Left cardiac atrium (tissue), 4 donors: ENCODE data around the gene SSR4. TPM values are rescaled to one million over a fixed set of nuclear protein-coding genes. Genes with fewer than 3 reads are reported as not detected.

Experiments
- ATAC-seq, 2 donors: fragments of 200-7000 bp; cut with Tn5 transposase; one replicate each; pipeline ENCODE4 v1.9.1; 2020; ENCODE audit warnings: mild to moderate bottlenecking in 2 of 2, moderate library complexity in 2 of 2
- DNase-seq: peaks from one replicate; pipeline ENCODE4 v3.0.0-alpha.2; 2020
- intact Hi-C, 2 donors: fragments of 100-400 bp; cut with DNase I; formaldehyde crosslinking; loops; one replicate each; pipeline versions ENCODE4 v1.14.1 to v1.15.1; 2022 to 2023
- total RNA-seq, 2 donors: library from RNA; stranded (reverse); fragmentation: NEBNext Ultra II Directional; extraction: Animal tissue kit (Norgen Biotek cat#: 25700); gene quantifications; one replicate each; pipeline ENCODE4 v1.2.1, GENCODE V29; 2021
- donor health status: DM: no; HTN: yes; CAD: no.
- donor health status: DM: no; HTN: yes; CAD: no; lungs with severe emphysema.
- donor health status: DM: yes; HTN: yes; CAD: no.
- donor health status: Dilated cardiomyopathy.

Gene SSR4
- total RNA-seq, 2 donors from 2014 or later, result 180 to 183 TPM

DNA sequence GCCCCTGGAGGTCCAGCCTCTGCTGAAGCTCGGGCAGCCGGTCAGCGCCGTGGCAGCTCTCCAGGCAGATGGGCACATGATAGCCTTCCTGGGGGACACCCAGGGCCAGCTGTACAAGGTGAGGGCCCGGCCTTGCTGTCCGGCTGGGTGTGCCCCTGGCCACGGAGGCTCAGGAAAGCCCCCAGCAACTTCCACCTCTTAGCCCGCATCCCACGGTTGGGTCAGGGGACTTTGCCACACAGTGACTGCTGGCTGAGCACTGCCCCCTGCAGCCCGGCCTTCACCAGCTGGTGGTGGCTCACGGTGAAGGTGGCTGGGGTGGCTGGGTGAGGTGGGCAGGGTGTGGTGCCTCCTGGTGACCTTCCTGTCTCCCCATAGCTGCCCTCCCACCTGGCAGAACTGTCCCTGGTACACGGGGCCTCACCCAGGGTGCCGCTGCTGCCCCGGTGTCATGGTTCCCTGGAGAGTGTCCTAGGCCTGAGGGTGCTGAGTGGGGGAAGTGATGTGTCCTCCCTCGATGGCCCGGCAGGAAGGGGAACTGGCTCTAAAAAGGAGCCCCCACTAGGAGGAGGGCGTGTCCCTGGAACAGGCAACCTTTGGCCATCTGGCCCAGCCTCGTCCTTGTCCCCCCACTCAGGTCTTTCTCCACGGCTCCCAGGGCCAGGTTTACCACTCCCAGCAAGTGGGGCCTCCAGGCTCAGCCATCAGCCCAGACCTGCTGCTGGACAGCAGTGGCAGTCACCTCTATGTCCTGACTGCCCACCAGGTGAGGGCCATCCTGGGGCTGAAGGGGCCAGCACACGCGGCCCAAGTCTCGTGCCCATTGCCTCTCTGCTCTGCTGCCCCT lies 25.9 kb upstream of the SSR4 start:
- ATAC-seq (no peak), DNase-seq (no peak)
- intact Hi-C loops, result no loop called here

- no peak for ATAC-seq
- intact Hi-C loops, result no loop called here
- no peak for DNase-seq
Observed at GRCh38 chrX:153769158-153769864, 25.2 kb upstream of the SSR4 start.

- no peak for ATAC-seq
- intact Hi-C loops, result no loop called here
Observed at GRCh38 chrX:153769865-153770600, 24.4 kb upstream of the SSR4 start.

GRCh38 chrX:153770601-153771414 lies 23.7 kb upstream of the SSR4 start:
- intact Hi-C loops, result no loop called here
- ATAC-seq, result no peak
- no peak for DNase-seq

More at GRCh38 chrX:153769865-153770600, 24.4 kb upstream of the SSR4 start:
- DNase-seq, result no peak

GRCh38 chrX:153771415-153772315 lies 22.8 kb upstream of the SSR4 start:
- intact Hi-C loops, result no loop called here
- ATAC-seq, result no peak
- no peak for DNase-seq

DNA sequence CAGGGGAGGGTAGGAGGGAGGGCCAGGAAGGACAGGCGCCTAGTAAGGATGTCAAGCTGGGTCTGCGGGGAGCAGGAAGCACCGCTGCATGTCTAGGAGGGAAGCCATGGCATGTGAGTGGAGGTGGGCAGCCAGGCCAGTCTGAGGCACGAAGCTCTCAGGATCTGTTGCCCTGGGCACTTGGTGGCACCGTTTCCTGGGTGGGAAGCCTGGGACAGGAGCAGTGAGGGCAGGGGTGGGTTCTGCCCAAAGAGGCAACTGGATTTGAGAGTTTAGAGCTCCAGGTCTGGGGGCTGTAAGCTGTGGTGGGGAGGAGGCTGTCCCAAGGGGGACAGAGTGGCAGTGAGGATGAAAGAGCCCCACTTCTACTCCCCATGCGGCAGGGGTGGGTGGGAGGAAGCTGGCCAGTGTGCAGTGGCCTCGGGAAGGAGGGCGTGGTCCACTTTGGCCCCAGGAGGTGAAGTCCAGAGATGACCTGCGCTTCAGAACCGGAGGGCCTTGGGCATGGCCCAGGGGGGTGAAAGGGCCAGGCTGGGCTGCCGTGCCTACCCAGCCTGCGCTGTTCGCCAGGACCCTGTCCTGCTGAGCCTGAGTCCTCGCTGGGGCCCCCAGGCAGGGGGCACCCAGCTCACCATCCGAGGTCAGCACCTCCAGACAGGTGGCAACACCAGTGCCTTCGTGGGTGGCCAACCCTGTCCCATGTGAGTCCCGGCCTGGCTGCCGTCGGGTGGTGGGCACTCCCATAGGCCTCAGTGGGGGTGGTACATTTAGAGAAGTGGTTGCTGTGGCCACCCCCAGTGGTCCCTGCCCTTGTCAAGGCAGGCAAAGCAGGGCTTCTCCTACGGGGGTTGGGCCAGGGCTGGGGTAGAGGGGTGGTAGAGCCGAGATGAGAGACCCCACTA lies 21.9 kb upstream of the SSR4 start:
- DNase-seq, result no peak
- intact Hi-C loops, result no loop called here
- ATAC-seq, result no peak

DNA sequence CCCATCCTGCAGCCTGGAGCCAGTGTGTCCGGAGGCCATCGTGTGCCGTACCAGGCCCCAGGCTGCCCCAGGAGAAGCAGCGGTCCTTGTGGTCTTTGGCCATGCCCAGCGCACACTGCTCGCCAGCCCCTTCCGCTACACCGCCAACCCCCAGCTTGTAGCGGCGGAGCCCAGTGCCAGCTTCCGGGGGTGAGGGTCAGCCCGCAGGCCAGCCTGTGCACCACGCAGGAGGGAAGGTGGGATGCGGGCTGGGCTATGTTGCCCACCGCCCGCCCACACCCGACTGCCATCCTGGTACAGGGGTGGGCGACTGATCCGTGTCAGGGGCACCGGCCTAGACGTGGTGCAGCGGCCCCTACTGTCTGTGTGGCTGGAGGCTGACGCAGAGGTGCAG lies 21.3 kb upstream of the SSR4 start:
- no peak for ATAC-seq
- peak; percentile 12 for DNase-seq
- intact Hi-C loops, result no loop called here

GRCh38 chrX:153773741-153774575 lies 20.5 kb upstream of the SSR4 start:
- DNase-seq (peak; percentile 17), ATAC-seq (no peak)
- intact Hi-C loops, result no loop called here

DNA sequence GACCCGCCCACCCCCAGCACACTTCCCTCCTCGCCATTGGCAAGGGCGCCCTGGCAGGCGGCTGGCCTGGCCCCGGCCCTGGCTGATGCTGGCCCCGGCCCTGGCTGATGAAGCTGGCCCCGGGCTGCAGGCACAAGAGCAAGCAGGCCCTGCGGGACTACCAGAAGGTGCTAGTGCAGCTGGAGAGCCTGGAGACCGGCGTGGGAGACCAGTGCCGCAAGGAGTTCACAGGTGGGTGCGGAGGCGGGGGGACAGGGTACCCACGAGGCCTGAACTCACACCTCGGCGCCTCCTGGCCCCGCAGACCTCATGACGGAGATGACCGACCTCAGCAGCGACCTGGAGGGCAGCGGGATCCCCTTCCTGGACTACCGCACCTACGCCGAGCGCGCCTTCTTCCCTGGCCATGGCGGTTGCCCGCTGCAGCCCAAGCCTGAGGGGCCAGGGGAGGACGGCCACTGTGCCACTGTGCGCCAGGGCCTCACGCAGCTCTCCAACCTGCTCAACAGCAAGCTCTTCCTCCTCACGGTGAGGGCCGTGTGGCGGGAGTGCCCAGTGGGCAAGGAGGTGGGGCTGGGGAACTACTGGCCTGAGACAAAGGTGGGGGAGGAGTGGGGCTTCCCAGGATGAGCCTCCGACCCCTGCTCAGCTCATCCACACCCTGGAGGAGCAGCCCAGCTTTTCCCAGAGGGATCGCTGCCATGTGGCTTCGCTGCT lies 19.7 kb upstream of the SSR4 start:
- intact Hi-C loops, result no loop called here
- ATAC-seq (no peak), DNase-seq (peak; percentile 18)

GRCh38 chrX:153775293-153776119 lies 19.0 kb upstream of the SSR4 start:
- peak; percentile 16 for DNase-seq
- intact Hi-C loops, result no loop called here
- no peak for ATAC-seq

DNA sequence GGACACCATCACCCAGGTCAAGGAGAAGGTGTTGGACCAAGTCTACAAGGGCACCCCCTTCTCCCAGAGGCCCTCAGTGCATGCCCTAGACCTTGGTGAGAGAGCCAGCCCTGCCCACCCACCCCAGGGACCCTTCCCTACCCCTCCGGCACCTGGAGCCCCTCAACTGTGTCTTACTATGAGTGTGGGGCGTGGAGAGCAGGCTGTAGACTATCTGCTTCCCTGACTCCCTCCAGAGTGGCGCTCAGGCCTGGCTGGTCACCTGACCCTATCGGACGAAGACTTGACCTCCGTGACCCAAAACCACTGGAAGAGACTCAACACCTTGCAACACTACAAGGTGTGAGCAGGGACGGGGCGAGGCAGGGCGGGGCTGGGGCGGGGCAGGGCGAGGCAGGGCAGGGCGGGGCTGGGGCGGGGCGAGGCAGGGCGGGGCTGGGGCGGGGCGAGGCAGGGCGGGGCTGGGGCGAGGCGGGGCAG lies 18.3 kb upstream of the SSR4 start:
- ATAC-seq, result no peak
- intact Hi-C loops, result no loop called here
- no peak for DNase-seq

DNA sequence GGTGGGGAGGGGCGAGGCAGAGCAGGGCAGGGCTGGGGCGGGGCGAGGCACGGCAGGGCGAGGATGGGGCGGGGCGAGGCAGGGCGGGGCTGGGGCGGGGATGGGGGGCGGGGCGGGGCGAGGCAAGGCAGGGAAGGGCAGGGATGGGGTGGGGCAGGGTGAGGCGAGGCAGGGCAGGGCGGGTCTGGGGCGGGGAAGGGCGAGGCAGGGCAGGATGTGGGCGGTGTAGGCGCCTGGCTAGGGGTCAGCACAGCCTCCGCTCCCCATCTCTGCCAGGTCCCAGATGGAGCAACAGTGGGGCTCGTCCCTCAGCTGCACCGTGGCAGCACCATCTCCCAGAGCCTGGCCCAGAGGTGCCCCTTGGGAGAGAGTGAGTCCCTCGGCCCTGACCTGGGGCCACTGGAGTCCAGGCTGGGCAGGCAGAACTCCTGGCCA lies 17.8 kb upstream of the SSR4 start:
- intact Hi-C loops, result no loop called here
- ATAC-seq (no peak), DNase-seq (peak; percentile 16)

DNA sequence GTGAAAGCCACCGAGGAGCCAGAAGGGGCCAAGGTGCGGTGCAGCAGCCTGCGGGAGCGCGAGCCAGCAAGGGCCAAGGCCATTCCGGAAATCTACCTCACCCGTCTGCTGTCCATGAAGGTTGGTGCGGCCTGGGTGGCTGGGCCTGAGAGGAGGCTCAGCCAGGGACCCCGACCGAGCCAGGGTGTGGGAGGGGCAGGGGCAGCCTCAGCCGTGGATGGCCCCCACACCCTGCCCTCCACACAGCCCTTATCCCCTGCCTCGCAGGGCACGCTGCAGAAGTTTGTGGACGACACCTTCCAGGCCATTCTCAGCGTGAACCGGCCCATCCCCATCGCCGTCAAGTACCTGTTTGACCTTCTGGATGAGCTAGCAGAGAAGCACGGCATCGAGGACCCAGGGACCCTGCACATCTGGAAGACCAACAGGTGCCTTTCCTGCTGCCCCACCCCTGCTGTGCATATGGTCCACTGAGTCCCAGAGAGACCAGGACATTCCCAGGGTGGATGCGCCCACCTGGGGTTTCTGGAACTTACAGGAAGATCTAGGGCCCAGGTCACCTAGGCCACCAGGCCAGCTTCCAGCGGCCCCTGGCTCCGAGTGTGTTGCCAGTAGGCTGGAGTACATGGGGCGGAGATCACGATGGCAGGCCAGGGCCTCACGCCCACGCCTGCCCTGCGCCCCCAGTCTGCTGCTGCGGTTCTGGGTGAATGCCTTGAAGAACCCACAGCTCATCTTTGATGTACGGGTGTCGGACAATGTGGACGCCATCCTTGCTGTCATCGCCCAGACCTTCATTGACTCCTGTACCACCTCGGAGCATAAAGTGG lies 17.0 kb upstream of the SSR4 start:
- no peak for ATAC-seq
- peak; percentile 14 for DNase-seq
- intact Hi-C loops, result no loop called here

DNA sequence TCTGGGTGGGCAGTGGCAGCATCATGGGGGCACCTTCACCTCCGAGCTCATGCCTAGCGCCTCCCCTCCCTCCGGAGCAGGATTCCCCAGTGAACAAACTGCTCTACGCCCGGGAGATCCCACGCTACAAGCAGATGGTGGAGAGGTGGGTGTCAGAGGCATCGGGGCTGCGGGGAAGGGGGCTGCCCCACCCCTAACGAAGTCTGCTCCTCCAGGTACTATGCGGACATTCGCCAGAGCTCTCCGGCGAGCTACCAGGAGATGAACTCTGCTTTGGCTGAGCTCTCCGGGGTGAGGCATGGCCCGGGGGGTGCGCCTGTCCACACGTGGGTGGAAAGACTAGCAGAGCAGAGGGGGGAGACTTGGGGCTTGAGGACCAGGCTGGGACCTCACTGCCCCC lies 16.3 kb upstream of the SSR4 start:
- intact Hi-C loops, result no loop called here
- no peak for ATAC-seq
- DNase-seq, result peak; percentile 20
